Glomerular visceral epithelial cell (primary cell): Measurements from ENCODE around the gene PLAC9.

Experiments
- DNase-seq: peaks from one replicate; pipeline ENCODE4 v3.0.0-alpha.2; 2016; ENCODE audit errors: extremely low spot score

PLAC9 gene

GRCh38 chr10:80184291-80184690 lies 51.8 kb downstream of the PLAC9 start:
- DNase-seq, result no peak

- DNase-seq, result no peak
Measured at GRCh38 chr10:80185578-80186299, 53.2 kb downstream of the PLAC9 start.

GRCh38 chr10:80186364-80187012 lies 54.0 kb downstream of the PLAC9 start:
- DNase-seq, result no peak

GRCh38 chr10:80187060-80187459 lies 54.5 kb downstream of the PLAC9 start:
- no peak for DNase-seq

- DNase-seq, result no peak
Measured at GRCh38 chr10:80187465-80188409, 55.2 kb downstream of the PLAC9 start.

- DNase-seq, result no peak
Measured at GRCh38 chr10:80188713-80189112, 56.2 kb downstream of the PLAC9 start.

GRCh38 chr10:80191589-80192270 lies 59.2 kb downstream of the PLAC9 start:
- DNase-seq, result no peak

GRCh38 chr10:80192553-80192952 lies 60.0 kb downstream of the PLAC9 start:
- no peak for DNase-seq

- no peak for DNase-seq
Measured at GRCh38 chr10:80194373-80195045, 62.0 kb downstream of the PLAC9 start.
